ENCODE data around the gene CRB3.
A peak's percentile ranks its signal among the peaks of the same experiment; 100 is the strongest.
"Not testable (repeated sequence)": the region's sequence is repeated elsewhere in the genome, so short reads cannot be mapped to it uniquely, and the experiment has no call there.

Gene CRB3

DNA sequence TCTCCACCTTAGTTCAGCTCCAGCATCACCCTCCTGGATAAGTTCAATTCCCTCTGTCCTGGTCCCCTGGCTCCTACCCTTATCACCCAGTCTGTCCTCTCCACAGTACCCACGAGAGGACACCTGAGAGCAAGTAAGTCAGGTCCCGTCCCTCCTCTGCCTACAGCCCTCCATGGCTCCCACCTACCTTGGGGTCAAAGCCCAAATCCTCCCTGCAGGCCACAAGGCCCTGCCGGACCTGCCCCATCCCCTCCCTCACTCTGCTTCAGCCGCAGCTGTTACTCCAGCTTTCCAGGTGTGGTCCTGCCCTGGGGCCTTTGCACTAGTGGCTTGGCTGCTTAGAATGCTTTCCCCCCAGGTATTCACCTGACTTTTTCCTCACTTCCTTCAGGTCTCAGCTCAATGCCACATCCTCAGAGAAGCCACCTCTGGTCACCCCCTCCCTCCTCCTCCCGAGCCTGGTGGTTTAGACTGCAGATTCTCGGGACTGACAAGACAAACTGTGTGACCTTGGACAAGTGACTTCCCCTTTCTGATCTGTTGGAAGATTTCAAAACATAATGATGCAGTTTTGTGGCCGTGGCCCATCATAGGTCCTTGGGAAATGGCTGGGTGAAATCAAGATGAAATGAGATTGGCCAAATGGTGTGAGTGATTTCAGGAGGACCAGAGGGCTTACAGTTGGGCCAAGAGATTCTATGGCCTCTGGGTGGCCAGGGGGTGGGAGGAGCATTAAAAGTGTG lies 34.4 kb downstream of the CRB3 start:
- DNase-seq, result no peak

DNA sequence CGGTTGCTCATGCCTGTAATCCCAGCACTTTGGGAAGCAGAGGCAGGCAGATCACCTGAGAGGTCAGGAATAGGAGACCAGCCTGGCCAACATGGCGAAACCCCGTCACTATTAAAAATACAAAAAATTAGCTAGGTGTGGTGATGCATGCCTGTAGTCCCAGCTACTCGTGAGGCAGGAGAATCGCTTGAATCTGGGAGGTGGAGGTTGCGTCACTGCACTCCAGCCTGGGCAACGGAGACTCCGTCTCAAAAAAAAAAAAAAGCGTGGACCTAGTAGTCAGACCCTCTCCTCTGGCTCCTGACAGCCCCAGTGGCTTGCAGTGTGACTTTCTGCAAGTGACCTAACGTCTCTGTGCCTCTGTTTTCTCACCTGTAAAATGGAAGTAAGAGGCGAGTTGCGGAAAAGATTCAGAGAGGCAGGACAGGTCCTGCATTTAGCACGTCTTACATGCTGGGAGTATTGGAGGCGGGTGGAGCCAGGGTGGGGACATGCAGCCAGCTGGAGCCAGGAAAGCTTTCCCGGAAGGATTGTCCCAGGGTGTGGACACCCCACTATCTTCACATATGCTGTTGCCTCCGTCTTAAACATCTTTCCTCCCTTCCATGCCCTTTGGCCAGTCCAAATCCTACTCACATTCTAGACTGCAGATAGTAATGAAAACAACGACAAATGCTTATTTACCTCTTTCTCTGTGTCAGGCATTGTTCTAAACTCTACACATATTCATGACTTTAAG lies 35.1 kb downstream of the CRB3 start:
- DNase-seq, result no peak

DNA sequence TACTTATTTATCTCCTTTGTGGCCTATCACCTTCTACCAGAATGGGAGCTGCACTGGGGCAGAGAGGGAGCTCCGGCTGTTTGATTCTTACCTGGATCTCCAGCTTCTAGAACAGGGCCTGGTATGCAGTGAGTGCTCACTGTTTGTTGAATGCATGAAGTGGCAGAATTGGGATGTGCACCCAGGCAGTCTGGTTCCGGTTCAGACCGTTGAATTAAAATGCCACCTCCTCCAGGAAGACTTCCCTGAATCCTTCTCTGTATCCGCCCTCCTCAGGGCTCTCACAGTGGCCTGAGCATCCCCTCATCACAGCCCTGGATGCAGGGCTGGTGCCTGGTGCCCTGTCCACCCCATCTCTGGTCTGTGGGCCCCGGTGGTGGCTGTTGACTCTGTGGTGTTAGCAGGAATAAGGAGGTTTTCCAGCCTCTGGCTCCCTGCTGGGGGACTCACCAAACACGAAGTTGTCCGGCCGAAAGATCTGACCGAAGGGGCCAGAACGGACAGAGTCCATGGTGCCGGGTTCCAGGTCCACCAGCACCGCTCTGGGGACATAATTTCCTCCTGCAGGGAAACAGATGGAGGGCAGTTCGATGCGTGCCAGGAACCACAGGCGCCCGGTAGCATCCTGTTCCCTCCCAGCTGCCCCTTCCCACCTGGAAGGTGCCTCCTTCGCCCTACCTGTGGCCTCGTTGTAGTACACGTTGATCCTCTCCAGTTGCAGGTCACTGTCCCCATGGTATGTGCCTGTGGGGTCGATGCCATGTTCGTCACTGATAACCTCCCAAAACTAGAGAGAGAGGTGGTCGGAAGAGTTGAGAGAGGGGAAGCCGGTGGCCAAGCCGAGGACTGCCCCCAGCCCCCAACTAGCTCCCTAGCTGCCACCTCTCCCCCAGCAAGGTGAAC lies 37.0 kb downstream of the CRB3 start:
- no peak for DNase-seq

DNA sequence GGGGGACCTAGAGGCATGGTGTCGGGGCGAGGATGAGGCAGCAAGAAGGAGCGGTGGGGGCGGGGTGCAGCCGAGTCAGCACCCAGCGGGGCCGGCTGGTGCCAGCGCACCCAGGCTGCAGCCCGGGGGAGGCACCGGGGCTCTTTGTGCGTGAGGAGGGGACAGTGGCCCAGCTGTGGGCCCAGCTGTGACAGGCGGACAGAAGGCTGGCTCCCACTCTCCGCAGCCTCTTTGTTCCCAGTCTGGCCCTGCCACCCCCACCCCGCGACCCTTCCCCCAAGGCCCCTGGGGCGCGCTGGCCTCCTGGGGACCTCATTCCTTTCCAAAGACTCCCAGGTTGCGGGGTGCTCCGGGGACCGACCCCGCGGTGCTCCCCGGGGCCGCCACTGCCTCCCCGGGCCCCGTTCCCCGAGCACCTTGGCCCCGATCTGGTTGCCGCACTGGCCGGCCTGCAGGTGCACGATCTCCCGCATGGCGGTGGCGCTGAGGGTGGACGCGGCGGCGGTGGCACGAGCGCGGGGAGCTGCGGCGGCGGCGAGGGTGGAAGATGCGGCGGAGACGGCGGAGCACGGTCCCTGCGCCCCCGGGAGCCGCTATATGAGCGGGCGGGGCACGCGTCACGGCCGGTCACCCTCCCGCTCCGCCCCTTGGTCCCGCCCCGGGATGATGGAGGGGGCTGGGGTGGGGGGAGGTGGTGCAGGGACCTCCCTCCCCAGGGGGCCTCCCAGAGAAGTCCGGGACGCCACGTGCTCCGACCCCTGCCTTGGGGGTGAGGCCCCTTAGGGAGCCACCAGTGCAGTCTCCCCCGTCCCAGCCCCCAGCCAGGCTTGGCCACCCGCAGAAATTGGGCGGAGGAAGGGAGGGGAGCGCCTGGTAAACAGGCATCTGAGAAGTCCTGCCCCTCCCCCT lies 37.9 kb downstream of the CRB3 start, which contains the start of gene TUBB4A:
Gene TUBB4A (minus strand): TSS at position 570 of the 909 bp plus-strand sequence. CDS start 97 bp downstream, at position 473.
- no peak for DNase-seq

DNA sequence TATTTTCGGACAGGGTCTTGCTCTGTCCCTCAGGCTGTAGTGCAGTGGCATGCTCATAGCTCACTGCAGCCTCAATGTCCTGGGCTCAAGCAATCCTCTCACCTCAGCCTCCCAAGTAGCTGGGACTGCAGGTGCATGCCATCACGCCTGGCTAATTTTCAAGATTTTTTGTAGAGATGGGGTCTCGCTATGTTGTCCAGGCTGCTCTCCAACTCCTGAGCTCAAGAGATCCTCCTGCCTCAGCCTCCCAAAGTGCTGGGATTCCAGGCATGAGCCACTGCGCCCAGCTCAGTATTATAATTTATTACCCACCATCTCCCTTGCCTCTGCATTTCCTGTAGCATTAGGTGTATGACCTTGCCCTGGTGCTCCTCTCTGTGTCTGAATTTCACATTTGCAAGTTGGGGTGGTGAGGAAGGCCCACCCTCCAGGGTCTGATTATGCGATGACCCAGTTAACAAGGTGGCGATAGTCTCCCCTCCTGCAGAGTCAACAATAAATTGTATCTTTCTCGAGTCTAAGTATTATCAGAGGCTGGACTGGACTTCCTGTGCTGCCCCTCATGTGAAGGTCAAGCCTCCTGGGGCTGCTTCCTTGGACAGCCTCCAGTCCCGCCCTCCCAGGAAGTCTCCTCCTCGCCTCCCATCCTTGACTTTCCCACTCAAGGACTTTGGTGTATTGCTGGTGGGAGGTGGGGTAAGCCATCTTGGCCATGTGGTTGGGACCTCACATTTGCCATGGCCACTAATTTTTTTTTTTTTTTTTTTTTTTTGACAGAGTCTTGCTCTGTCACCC lies 39.5 kb downstream of the CRB3 start:
- DNase-seq, result no peak

DNA sequence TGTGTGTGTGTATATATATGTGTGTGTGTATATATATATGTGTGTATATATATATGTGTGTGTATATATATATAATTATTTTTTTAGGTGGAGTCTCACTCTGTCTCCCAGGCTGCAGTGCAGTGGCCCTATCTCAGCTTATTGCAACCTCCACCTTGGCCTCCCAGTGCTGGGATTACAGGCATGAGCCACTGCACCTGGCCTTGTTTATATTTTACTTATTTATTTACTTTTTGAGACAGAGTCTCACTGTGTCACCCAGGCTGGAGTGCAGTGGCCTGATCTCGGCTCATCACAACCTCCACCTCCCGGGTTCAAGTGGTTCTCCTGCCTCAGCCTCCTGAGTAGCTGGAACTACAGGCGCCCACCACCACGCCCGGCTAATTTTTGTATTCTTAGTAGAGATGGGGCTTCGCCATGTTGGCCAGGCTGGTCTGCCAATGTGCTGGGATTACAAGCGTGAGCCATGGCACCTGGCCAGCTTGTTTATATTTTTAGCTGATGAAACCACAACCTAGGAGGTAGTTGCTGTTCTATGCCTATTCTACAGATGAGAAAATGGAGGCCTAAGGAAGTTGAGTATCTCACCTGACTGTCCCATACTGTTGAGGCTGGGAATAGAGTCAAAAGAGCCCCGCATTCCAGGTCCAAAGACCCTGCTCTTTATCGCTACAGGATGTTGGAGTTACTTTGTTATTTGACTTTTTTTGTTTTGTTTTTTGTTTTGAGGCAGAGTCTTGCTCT lies 44.1 kb downstream of the CRB3 start:
- DNase-seq, result not testable (repeated sequence)

DNA sequence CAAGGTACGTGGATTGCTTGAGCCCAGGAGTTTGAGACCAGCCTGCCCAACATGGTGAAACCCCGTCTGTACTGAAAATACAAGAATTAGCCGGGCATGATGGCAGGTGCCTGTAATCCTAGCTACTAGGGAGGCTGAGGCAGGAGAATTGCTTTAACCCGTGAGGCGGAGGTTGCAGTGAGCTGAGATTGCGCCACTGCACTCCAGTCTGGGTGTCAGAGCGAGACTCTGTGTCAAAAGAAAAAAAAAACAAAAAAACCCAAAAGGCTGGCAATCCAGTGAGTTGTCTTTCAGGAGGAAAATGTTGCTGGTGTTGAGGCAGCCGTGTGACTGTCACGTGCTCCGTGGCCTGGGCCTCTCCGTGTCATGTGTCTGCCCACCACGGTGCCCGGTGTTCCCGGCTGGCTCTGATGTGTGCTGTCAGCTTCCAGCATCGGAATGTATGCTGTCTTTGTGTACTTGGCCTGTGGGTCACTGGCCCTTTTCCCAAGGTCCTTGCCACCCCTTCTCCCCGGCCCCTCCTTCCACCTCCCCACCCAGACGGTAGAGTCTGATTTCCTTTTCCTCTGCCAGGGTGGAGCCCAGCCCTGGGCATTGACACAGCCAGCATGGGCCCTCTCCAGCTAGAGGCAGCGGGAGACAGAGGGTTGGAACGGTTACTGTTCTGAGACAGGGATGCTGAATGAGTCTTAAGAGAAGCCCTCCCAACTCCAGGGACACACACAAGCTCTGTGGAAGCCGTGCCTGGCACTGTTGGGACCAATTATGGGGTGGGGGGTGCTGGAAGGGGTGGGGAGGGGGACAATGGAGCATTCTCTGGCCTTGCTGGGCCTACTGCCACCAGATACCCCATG lies 45.3 kb downstream of the CRB3 start:
- no peak for DNase-seq

DNA sequence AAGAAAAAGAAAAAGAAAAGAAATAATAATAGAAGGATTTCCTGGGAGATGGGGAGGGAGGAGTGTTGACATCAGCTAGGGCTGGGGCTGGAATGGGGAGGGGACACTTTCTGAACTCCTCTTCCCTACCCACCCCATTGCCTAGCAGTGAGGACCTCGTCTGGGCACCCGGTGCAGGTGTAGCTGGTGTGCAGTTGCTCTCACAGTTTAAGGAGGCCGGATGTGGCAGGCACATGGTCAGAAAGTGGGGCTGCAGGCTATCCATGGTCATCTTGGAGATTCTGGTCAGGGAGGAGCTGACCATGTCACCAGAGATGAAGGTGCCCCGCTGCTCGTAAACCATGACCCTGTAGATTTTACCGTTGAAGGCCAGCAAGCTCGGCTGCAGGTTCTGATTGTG lies 46.5 kb downstream of the CRB3 start:
- DNase-seq, result no peak

DNA sequence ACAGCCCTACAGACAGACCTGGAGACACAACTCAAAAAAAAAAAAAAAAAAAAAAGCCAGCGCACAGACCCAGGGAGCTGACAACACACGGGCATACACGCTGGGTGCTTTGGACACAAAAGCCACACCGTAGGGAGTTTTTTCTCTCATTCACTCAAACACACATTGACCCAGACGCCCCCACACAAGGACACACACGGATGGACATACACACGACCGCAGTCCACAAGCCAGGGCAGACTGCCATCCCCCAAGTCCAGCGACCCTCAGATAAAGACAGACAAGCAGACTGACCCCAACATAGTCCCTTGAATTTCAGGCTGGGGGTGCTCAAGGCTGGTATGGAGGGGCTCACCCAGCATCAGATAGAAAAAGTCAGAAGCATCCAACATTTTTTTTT lies 50.0 kb downstream of the CRB3 start:
- DNase-seq, result no peak

DNA sequence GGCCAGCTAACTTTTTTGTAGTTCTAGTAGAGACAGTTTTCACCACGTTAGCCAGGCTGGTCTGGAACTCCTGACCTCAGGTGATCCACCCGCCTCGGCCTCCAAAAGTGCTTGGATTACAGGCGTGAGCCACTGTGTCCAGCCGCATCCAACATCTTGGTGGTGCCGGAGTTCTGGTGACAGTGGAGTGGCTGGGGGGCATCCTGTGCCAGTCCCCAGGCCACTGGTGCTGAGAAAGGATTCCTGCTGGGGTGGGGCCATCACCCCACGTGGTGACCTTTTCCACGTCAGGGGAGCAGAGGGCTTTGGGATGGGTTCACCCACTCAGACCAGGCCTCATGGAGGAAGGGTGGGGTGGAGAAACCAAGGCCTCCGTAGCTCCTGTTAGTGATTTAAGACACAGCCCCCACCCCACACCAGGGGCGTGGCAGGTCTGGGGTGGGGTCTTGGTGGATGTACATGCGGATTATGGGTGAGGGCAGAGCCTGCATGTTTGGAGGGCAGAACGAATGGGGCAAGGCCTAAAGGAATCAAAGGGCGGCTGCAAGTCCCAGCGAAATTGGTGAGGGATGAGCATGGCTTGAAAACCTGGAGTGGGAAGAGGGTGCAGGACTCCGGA lies 51.0 kb downstream of the CRB3 start:
- DNase-seq, result no peak

DNA sequence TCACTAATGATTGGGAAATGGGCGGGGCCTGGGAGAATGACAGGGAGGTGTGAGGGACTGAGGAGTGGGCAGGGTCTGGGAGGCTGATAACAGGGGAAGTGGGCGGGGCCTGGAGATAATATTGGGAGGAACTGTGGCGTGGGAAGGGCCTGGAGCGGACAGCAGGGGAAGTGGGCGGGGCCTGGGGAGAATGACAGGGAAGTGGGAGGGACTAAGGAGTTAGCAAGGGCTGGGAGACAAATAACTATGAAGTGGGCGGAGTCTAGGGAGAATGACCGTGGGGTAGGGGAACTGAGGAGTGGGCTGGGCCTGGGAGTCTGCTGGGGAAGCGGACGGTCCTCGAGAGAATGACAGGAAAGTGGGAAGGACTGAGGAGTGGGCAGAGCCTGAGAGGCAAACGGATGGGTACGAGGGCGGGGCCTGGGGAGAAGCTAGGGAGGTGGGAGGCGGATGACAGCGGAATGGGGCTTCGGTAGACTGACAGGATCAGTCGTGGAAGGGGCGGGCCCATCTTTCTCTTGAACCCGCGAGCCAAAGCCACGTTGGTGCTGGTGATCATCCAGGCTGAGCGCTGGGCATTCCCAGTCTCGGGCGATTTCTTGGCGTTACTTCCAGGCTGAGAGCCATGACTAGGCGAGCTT lies 52.1 kb downstream of the CRB3 start:
- peak; percentile 73 to 81 for DNase-seq
